IMR-90 (cell line): Measurements from ENCODE around the gene TTLL7. TPM values are rescaled to one million over a fixed set of nuclear protein-coding genes. Genes with fewer than 3 reads are reported as not detected.

ENCODE experiments used
- ATAC-seq: fragments of 200-7000 bp; cut with Tn5 transposase; 2 replicates; pipeline ENCODE4 v1.9.1; 2020; ENCODE audit warnings: low read depth, mild to moderate bottlenecking, moderate library complexity
- BruUV-seq: library from RNA; stranded (reverse); fragments of 400-500 nt; replicated peaks from 2 replicates; lab custom pipeline; 2021; lab: Mats Ljungman, UMichigan
- CTCF ChIA-PET: fragments of 300-600 bp; formaldehyde crosslinking; extraction: SDS; loops from one replicate; lab custom pipeline; 2021; ENCODE audit warnings: antibody characterized with exemption; lab: Yijun Ruan, JAX
- POLR2A ChIA-PET: fragments of 300-600 bp; sonication (Branson Sonifier 250); formaldehyde crosslinking; loops from one replicate; lab custom pipeline; 2022; ENCODE audit warnings: antibody characterized with exemption; ENCODE audit not compliant: unreplicated experiment; lab: Charles Lee
- DNase-seq: peaks from one replicate; pipeline ENCODE4 v3.0.0; 2013
- H2AFZ ChIP-seq: replicated peaks from 2 replicates; pipeline ENCODE3; 2013; ENCODE audit warnings: low read length, mild to moderate bottlenecking; ENCODE audit not compliant: poor library complexity
- H2AK5ac ChIP-seq: 2 replicates; pipeline ENCODE4 v1.6.1; 2013; ENCODE audit warnings: low read depth, low read length, inconsistent platforms
- H2AK9ac ChIP-seq: replicated peaks from 2 replicates; pipeline ENCODE3; 2013; ENCODE audit warnings: mild to moderate bottlenecking, low read depth, low read length, moderate library complexity; ENCODE audit not compliant: poor library complexity
- H2BK120ac ChIP-seq: 2 replicates; pipeline ENCODE4 v1.6.1; 2013; ENCODE audit warnings: low read depth, low read length, inconsistent platforms
- H2BK15ac ChIP-seq: 3 replicates; pipeline ENCODE4 v1.6.1; 2013; ENCODE audit warnings: low read depth, low read length, inconsistent platforms
- H2BK20ac ChIP-seq: 2 replicates; pipeline ENCODE4 v1.6.1; 2013; ENCODE audit warnings: low read depth, mild to moderate bottlenecking, inconsistent platforms, low read length, moderate library complexity
- H2BK5ac ChIP-seq: 2 replicates; pipeline ENCODE4 v1.6.1; 2013; ENCODE audit warnings: mild to moderate bottlenecking, low read depth, low read length, inconsistent platforms; ENCODE audit not compliant: poor library complexity, severe bottlenecking
- H3K14ac ChIP-seq: replicated peaks from 2 replicates; pipeline ENCODE4 v1.6.1; 2013; ENCODE audit warnings: low read depth, low read length, inconsistent platforms
- H3K18ac ChIP-seq: 2 replicates; pipeline ENCODE4 v1.6.1; 2013; ENCODE audit warnings: low read depth, low read length, control low read depth
- H3K23ac ChIP-seq: 2 replicates; pipeline ENCODE4 v1.6.1; 2013; ENCODE audit warnings: low read depth, low read length, inconsistent platforms
- H3K27ac ChIP-seq: 2 replicates; pipeline ENCODE4 v1.5.1; 2013; ENCODE audit warnings: mild to moderate bottlenecking, control low read depth, low read length; ENCODE audit not compliant: insufficient read depth
- H3K27me3 ChIP-seq: 2 replicates; pipeline ENCODE4 v1.6.1; 2013; ENCODE audit warnings: low read length; ENCODE audit not compliant: control insufficient read depth, insufficient read depth
- H3K36me3 ChIP-seq: 2 replicates; pipeline ENCODE4 v1.6.1; 2013; ENCODE audit warnings: low read length, mixed read lengths; ENCODE audit not compliant: control insufficient read depth, insufficient read depth
- H3K4ac ChIP-seq: 2 replicates; pipeline ENCODE4 v1.6.1; 2013; ENCODE audit warnings: low read depth, low read length, inconsistent platforms
- H3K4me1 ChIP-seq: 2 replicates; pipeline ENCODE4 v1.6.1; 2013; ENCODE audit warnings: low read length, mixed read lengths; ENCODE audit not compliant: control insufficient read depth, insufficient read depth
- H3K4me2 ChIP-seq: 2 replicates; pipeline ENCODE4 v1.6.1; 2013; ENCODE audit warnings: low read depth, mild to moderate bottlenecking, control low read depth, low read length, moderate library complexity
- H3K4me3 ChIP-seq: 2 replicates; pipeline ENCODE4 v1.5.1; 2013; ENCODE audit warnings: low read depth, mild to moderate bottlenecking, control low read depth, low read length, moderate library complexity; ENCODE audit not compliant: insufficient read depth
- H3K56ac ChIP-seq: 2 replicates; pipeline ENCODE4 v1.6.1; 2013; ENCODE audit warnings: low read length, inconsistent platforms; ENCODE audit not compliant: insufficient read depth; ENCODE audit errors: extremely low read depth
- H3K79me1 ChIP-seq, 2 experiments: 2 replicates each; pipeline ENCODE4 v1.6.1; 2013; ENCODE audit warnings: low read length in 2 of 2, inconsistent platforms in 1 of 2, low read depth in 1 of 2
- H3K9ac ChIP-seq: 2 replicates; pipeline ENCODE4 v1.6.1; 2013; ENCODE audit warnings: low read depth, low read length, control low read depth
- H3K9me1 ChIP-seq: 2 replicates; pipeline ENCODE4 v1.6.1; 2013; ENCODE audit warnings: low read length, inconsistent platforms; ENCODE audit not compliant: insufficient read depth
- H3K9me3 ChIP-seq: 2 replicates; pipeline ENCODE4 v1.6.1; 2013; ENCODE audit warnings: low read length; ENCODE audit not compliant: control insufficient read depth, insufficient read depth
- H4K20me1 ChIP-seq: 2 replicates; pipeline ENCODE4 v1.6.1; 2013; ENCODE audit warnings: low read length, inconsistent platforms; ENCODE audit not compliant: insufficient read depth
- H4K5ac ChIP-seq: 2 replicates; pipeline ENCODE4 v1.6.1; 2013; ENCODE audit warnings: mild to moderate bottlenecking, low read depth, low read length, control low read depth
- H4K8ac ChIP-seq, 2 experiments: 2 replicates each; pipeline ENCODE4 v1.6.1; 2013; ENCODE audit warnings: low read depth in 2 of 2, low read length in 2 of 2, control low read depth in 1 of 2, inconsistent platforms in 1 of 2
- H4K91ac ChIP-seq: 2 replicates; pipeline ENCODE4 v1.6.1; 2013; ENCODE audit warnings: low read depth, low read length, inconsistent platforms; ENCODE audit not compliant: insufficient read depth
- CHD1 ChIP-seq: IDR thresholded peaks from 2 replicates; pipeline ENCODE4 v1.6.1; 2012; ENCODE audit warnings: low read depth, low read length, improper control_type of control experiment
- MAZ ChIP-seq: IDR thresholded peaks from 2 replicates; pipeline ENCODE4 v1.6.1; 2012; ENCODE audit warnings: low read depth, mild to moderate bottlenecking, low read length, improper control_type of control experiment, moderate library complexity, borderline replicate concordance
- WGBS, 2 experiments: methylation state at CpG; one replicate each; pipeline versions ENCODE4 v1.1.5 to v1.1.7; 2013; ENCODE audit warnings: missing lambda C conversion rate in 2 of 2; ENCODE audit not compliant: insufficient read length in 1 of 2; ENCODE audit errors: extremely low coverage in 2 of 2; 5-methylcytosine and 5-hydroxymethylcytosine counted together
- dilution Hi-C: fragments of 300-500 bp; cut with HindIII; formaldehyde crosslinking; loops from one replicate; pipeline ENCODE4 v1.14.3; 2018; ENCODE audit warnings: low sequenced_read_pairs; ENCODE audit not compliant: unreplicated experiment
- in situ Hi-C: fragments of 300-500 bp; cut with MboI; formaldehyde crosslinking; loops from 3 replicates; pipeline ENCODE4 v1.14.3; 2019; ENCODE audit warnings: low sequenced_read_pairs, inconsistent platforms, mixed read lengths
- intact Hi-C: fragments of 100-400 bp; cut with micrococcal nuclease; formaldehyde crosslinking; loops from 2 replicates; pipeline ENCODE4 v1.10.0; 2022
- polyA plus RNA-seq, 3 experiments: library from polyadenylated mRNA; depleted of rRNA; stranded (reverse); fragments of >200 nt; gene quantifications; 2 replicates each; pipeline ENCODE4 v1.2.3, GENCODE V29; 2012; ENCODE audit warnings: low replicate concordance in 1 of 3
- total RNA-seq: library from RNA; depleted of rRNA; stranded (reverse); fragments of >200 nt; gene quantifications from 2 replicates; pipeline ENCODE4 v1.2.3, GENCODE V29; 2012
- TF ChIP-seq, protein P1 (sequence below): fragments of 150-350 bp; IDR thresholded peaks from 2 replicates; pipeline ENCODE4 v1.6.1; 2016; ENCODE audit warnings: low read depth, mild to moderate bottlenecking, low read length, moderate library complexity, borderline replicate concordance

The TTLL7 gene
- total and polyA plus RNA-seq, 2 of the 4 experiments (the other 2 are of a cell fraction), result 5.7 to 8.1 TPM

DNA sequence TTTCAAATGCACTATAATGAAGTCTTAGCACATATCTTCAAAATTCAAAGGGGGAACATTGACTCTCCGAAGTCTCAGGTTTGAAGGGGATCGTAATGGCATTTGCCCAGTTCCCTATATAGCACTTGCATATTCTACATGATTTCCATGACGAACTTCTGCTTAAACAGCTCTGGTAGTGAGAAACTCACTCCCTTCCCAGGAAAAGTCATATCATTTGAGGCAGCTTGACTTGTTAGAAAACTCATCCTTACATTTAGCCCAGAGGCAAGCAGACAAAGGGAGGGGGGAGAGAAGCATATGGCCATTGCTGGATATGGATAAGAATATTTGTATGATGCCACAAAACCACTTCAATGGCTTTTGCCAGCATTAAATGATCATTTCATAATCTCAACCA, 27.0 kb upstream of the TTLL7 start:
- intact Hi-C loops, result no loop called here

More for the DNA sequence above, 27.0 kb upstream of the TTLL7 start:
- Histone ChIP-seq H3K4me1 (no peaks in the 10 kb centered on the region), H4K8ac (no peak overlapping the region), H3K9me1 (no peaks in the 10 kb centered on the region), H2AFZ (no peak overlapping the region), H4K20me1 (no peaks in the 10 kb centered on the region), H2BK120ac (no peak overlapping the region), H2BK20ac (no peak overlapping the region), H3K18ac (no peak overlapping the region), H2BK15ac (no peak overlapping the region), H4K5ac (no peak overlapping the region), H3K9me3 (no peaks in the 10 kb centered on the region), H2AK9ac (no peak overlapping the region), H3K9ac (no peak overlapping the region), H4K91ac (no peak overlapping the region), H3K79me1 (no peaks in the 10 kb centered on the region), H3K27me3 (peaks cover 2% of the 10 kb centered on the region; the same call in 1 of the 2 replicates), H2BK5ac (no peak overlapping the region), H3K4ac (no peak overlapping the region), H3K27ac (no peak overlapping the region), H3K14ac (no peak overlapping the region), H3K36me3 (no peaks in the 10 kb centered on the region), H3K4me2 (no peak overlapping the region), H3K56ac (no peak overlapping the region), H3K23ac (no peak overlapping the region), H3K4me3 (no peak overlapping the region), H2AK5ac (no peak overlapping the region)
- DNase-seq (no peak), ATAC-seq (no peak)
- BruUV-seq, result no TSS peak
- ChIA-PET POLR2A (no interaction called here), CTCF (no interaction called here)
- no CpG with 5 or more reads among the region's 3 CpGs for WGBS, 2 experiments
- no peak for TF ChIP-seq CHD1
- TF ChIP-seq, protein P1, sequence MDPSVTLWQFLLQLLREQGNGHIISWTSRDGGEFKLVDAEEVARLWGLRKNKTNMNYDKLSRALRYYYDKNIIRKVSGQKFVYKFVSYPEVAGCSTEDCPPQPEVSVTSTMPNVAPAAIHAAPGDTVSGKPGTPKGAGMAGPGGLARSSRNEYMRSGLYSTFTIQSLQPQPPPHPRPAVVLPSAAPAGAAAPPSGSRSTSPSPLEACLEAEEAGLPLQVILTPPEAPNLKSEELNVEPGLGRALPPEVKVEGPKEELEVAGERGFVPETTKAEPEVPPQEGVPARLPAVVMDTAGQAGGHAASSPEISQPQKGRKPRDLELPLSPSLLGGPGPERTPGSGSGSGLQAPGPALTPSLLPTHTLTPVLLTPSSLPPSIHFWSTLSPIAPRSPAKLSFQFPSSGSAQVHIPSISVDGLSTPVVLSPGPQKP, result no peak
- no peak for TF ChIP-seq MAZ
- in situ Hi-C loops (no loop called here), dilution Hi-C loops (no loop called here)
